GM12872 (cell line): ENCODE measurements around the gene OTUD4.

Experiments used
- CTCF ChIP-seq: IDR thresholded peaks from 3 replicates; pipeline ENCODE4 v1.5.1; 2011; ENCODE audit warnings: low read depth, mild to moderate bottlenecking, low read length, moderate library complexity; ENCODE audit not compliant: insufficient read depth

The OTUD4 gene

GRCh38 chr4:145131848-145132247, 48.5 kb downstream of the OTUD4 start:
- TF ChIP-seq CTCF, result no peak

GRCh38 chr4:145130788-145131399, 49.5 kb downstream of the OTUD4 start:
- TF ChIP-seq CTCF, result no peak

DNA sequence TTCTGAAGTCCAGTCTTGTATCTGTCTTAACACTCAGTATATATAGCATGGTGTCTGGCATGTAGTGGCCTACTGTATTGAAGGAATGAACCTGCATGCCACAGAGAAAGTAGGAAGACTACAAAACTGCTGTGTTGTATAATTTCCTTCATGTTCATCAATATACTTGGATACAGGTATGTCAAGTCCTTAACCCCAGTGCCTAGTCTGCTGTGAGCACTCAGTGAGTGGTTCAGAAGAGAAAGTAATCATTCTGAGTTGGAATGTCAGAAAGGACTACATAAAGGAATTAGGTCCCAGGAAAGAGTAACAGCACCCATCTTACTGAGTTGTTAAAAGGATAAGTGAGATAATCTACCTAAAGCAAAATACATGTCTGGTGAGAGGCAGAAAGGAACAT, 50.3 kb downstream of the OTUD4 start:
- TF ChIP-seq CTCF, result no peak

DNA sequence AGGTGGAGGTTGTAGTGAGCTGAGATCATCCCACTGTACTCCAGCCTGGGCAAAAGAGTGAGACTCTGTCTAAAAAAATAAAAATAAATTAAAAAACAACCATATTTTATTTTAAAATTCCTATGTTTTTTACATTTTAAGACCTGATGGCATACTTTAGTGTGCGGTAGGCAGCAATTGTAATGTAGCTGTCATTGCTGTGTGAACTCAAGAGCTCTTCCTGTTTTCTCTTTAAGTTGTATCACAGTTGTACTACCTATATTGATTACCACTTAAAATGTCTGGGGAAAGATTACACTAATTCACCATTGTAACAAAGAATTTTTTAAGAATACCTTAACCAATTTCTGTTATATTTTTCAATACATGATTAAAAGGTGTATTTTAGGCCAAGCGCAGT, 55.0 kb downstream of the OTUD4 start:
- TF ChIP-seq CTCF, result no peak

DNA sequence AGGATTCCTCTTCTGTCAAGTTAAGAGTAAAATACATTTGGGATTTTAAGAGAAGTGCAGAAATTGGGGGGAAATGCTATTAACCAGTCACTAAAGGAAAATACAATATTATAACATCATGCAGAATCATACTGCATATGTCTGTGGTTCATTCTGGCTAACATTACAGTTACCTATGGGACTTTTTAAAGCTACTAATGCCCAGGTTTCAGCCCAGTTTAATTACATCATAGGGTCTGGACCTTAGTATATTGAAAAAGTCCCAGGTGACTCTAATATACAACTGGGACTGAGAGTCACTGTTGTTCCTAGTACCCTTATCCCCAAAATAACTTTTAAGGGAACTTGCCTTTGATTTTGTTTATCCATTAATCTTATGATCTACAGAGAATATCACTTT, 72.3 kb downstream of the OTUD4 start:
- no peak for TF ChIP-seq CTCF

- TF ChIP-seq CTCF, result no peak
Measured at GRCh38 chr4:145107126-145107525, 73.3 kb downstream of the OTUD4 start.

GRCh38 chr4:145103496-145103895, 76.9 kb downstream of the OTUD4 start:
- no peak for TF ChIP-seq CTCF
